Measurements from ENCODE around the gene KLHL21.

DNA sequence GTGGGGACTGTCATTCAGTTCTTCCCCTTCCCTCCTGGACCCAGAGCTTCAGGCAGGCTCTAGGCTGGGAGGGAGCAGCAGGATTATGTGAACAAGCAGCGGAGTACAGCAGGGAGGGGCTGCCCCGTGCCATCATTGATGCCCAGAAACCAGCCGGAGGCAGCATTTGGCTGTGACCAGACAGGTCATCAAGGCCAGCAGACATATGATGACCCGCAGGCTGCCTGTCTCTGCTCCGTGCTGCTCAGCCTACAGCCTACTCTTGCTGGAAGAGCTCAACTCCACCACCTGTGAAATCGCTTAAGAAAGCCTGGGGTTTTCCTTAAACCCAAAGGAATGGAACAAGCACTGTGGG, 4.9 kb downstream of the KLHL21 start:
- TF ChIP-seq, protein P1, sequence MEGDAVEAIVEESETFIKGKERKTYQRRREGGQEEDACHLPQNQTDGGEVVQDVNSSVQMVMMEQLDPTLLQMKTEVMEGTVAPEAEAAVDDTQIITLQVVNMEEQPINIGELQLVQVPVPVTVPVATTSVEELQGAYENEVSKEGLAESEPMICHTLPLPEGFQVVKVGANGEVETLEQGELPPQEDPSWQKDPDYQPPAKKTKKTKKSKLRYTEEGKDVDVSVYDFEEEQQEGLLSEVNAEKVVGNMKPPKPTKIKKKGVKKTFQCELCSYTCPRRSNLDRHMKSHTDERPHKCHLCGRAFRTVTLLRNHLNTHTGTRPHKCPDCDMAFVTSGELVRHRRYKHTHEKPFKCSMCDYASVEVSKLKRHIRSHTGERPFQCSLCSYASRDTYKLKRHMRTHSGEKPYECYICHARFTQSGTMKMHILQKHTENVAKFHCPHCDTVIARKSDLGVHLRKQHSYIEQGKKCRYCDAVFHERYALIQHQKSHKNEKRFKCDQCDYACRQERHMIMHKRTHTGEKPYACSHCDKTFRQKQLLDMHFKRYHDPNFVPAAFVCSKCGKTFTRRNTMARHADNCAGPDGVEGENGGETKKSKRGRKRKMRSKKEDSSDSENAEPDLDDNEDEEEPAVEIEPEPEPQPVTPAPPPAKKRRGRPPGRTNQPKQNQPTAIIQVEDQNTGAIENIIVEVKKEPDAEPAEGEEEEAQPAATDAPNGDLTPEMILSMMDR (IDR thresholded peaks at IDR 0.05): no peak
- TF ChIP-seq EZH2 (IDR thresholded peaks at IDR 0.05; ENCODE audit: borderline replicate concordance, insufficient read depth, low read depth, low read length, poor library complexity, severe bottlenecking): no peak

Measured in B cell (primary cell).